NCI-H524 (cell line): Measurements from ENCODE around the gene E2F6.

Source experiments
- DNase-seq, 2 experiments: peaks; one replicate each; lab custom pipeline; 2025; lab: John Stamatoyannopoulos, UW

The E2F6 gene

DNA sequence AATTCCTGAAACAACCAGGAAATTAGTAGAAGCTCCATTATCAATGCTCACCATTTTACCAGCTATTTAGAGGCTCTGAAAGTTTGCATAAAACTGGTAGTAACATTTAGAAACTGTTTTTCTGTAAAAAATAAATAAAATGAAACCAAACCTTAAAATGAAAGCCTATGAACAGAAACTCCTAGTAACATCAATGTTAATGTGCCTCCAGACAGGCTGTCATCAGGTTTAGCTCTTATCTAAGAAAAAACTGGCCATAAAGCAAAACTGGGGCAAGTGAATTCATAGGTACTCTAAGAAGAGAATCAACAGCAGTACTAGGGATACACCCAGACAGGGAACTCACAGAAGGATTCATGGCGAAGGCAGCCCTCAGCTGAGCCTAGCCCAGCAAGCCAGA is 8.0 kb downstream of the E2F6 start:
- no peak for DNase-seq

GRCh38 chr2:11456251-11456650 is 9.7 kb downstream of the E2F6 start:
- DNase-seq, result no peak

DNA sequence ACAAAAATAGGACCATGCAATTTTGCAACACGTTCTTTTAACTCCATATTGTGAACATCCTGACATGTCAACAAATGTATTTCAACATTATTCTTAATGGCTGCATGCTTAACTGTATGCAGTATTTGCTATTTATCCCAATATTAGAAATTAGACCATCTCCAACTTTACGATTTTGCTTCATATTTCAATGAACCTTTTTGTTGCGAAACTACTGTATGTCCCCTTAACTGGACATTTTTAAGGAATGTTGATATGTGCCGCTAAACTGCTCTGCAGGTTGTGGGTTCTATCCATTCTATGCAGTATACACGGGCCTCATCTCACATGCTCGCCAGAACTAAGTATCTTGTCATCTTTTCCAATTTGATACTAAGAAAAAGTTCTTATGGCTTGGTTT is 11.1 kb downstream of the E2F6 start:
- DNase-seq, result no peak

DNA sequence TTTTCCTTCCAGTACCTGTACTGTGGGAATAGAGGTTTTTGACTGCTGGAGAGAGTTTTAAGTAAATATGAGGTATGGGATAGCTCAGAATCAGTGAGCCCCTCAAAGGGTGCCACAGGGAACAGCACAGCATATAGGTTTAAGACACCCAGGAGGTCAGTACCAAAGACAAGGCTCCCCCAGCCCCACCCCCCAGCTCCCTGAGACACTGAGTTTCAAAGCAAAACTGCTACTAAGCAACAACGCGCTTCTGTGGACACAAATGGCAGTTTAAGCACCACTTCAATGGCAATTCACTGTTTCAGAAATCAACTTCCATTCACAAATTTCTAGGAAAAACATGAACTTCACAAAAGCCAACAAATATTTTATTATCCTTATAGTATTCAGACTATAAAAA is 15.2 kb downstream of the E2F6 start:
- DNase-seq, result no peak

- peak; percentile 62 to 79 for DNase-seq
These were observed 19.2 kb downstream of the E2F6 start for GRCh38 chr2:11446733-11447248.

DNA sequence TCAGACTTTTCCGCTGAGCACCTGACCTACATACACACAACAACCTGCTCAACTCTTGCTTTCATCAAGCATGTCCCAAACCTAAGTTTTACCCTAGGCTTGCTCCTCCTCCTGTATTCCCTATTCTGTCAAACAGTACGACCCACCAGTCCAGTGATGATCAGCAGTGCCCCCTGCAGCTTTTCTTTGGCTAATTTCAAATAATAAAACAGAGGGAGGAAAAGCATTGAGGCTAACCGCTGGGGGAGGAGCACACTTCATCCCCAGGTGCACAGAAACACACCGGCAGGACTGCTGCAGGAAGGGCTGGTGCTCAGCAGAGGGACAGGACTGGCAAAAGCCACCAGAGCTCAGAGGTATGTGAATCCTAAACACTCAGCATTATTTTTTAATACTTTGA is 21.2 kb downstream of the E2F6 start:
- DNase-seq, result peak in 1 of 2 experiments; percentile 15

GRCh38 chr2:11438555-11439080 is 27.3 kb downstream of the E2F6 start:
- no peak for DNase-seq

DNA sequence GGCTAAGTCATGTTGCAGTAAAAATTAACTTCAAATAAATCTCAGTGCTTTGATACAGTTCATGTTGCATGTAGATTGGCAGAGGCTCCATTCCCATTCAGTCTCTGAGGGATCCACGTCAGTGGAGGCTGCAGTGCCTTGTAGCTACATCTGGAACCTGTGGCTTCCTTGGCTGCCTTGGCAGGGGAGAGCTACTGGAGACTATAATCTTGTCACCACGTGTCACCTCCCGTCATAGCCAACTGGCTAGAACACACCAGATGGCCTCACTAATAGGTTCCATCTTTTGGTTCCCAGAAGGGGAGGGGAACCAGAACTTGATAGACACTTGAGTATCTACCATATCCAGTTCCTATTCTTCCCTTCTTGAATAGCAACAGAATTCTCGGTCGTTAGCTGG is 28.4 kb downstream of the E2F6 start:
- peak; percentile 87 to 89 for DNase-seq

GRCh38 chr2:11435036-11435435 is 30.9 kb downstream of the E2F6 start:
- no peak for DNase-seq

DNA sequence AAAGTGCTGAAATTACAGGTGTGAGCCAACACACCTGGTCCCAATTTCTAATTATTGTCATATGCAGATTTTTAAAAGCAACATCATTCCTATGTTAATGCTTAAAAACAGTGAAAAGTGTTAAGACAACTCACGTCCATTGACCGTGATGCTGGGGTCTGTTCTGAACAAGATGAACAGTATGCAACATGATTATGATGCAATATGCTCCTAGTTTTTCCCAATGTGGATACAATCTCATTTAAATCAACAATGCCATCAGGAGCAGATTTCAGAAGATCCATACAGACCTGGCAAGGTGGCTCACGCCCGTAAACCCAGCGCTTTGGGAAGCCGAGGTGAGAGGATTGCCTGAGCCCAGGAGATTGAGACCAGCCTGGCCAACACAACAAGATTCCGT is 31.5 kb downstream of the E2F6 start:
- no peak for DNase-seq

- no peak for DNase-seq
These were observed 32.1 kb downstream of the E2F6 start for GRCh38 chr2:11433822-11434221.

DNA sequence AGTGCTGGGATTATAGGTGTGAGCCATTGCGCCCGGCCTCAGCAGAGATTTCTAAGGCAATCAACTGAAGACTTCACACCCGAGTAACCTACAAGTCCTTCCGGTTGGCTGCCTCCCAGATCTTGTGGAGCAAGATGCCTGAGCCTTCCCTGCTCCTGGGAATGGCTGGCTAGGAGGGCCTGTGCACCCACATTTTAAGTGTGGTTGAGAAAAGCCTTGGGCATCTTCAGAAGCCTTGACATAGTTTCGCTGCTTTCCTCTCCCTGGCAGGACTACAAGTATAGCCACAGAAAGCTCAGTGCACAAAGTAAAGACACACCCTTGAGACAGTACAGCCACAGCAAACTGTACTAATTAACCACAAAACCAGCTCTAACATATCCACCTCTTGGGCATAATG is 35.2 kb downstream of the E2F6 start:
- DNase-seq, result no peak

DNA sequence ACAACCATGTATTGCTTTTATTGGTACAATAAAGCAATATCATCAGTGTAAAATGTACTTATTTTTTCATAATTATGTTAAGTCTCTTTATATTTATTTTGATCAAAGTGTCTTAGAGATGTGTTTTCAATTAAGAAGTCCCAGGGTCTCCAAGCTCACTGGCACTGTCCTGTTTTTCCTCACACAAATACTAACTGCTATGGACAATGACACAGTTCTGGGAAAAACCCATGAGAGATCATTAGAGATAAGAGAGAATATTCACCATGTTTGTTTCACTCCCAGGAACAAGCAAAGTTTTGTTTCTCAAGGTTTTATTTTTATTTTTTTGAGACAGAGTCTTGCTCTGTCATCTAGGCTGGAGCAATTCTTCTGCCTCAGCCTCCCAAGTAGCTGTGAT is 38.7 kb downstream of the E2F6 start:
- DNase-seq, result no peak

- DNase-seq, result no peak
These were observed 43.0 kb downstream of the E2F6 start for GRCh38 chr2:11422901-11423435.

GRCh38 chr2:11422491-11422865 is 43.5 kb downstream of the E2F6 start:
- DNase-seq, result no peak

DNA sequence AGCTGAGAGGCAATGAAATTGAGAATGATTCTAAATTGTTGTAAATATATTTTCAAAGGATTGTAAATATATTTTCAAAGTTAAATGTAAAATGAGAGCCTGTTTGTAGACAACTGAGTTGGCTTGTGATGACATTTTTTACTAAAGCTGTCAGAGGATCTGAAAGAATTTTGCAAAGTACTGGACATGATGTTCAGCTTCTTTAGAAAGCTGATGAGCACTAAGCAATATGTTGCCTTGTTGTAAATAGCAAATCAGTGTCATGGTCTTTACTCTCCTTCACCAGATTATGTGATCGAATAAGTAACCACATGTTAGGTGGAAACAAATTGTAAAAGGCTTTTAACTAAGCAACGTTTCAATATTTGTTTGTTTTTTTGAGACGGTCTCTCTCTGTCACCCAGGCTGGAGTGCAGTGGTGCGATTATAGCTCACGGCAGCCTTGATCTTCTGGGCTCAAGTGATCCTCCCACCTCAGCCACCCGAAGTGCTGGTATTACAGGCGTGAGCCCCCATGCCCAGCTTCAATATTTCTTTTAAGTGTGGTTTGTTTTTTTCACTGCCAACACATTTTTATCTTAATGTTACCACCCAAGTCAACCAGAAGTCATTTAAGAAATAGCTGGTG is 44.0 kb downstream of the E2F6 start:
- DNase-seq, result no peak

- no peak for DNase-seq
These were observed 45.3 kb downstream of the E2F6 start for GRCh38 chr2:11420671-11421070.

- DNase-seq, result no peak
These were observed 45.8 kb downstream of the E2F6 start for GRCh38 chr2:11420190-11420589.

- no peak for DNase-seq
These were observed 46.2 kb downstream of the E2F6 start for GRCh38 chr2:11419781-11420180.

DNA sequence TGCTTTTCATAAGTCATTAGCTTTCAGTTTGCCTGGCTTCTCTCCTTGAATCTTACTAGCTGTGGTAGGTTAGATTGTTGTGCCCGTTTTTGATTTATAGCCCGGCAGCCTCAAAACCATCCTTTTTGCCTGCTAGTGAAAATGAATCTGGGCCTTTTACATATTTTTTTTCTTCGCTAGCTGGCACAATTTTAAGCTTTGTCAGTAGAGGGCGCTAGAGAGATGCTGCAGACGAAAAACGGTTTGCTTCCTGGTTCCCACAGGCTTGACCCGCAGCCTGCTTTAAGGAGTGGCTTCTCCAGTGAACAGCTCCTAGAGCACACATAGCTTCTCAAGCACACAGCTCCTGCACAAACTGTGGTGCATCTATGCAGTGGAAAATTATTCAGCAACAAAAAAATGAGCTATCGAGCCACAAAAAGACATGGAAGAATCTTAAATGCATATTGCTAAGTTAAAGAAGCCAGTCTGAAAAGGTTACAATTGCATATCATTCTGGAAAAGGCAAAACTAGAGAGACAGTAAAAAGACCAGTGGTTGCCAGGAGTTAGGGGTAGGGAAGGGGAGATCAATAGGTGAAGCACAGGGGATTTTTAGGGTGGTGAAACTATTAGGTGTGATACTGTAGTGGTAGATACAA is 47.9 kb downstream of the E2F6 start:
- DNase-seq, result peak in 1 of 2 experiments; percentile 25

GRCh38 chr2:11416931-11417330 is 49.0 kb downstream of the E2F6 start:
- no peak for DNase-seq

GRCh38 chr2:11416186-11416585 is 49.8 kb downstream of the E2F6 start:
- DNase-seq, result peak; percentile 48 to 61

DNA sequence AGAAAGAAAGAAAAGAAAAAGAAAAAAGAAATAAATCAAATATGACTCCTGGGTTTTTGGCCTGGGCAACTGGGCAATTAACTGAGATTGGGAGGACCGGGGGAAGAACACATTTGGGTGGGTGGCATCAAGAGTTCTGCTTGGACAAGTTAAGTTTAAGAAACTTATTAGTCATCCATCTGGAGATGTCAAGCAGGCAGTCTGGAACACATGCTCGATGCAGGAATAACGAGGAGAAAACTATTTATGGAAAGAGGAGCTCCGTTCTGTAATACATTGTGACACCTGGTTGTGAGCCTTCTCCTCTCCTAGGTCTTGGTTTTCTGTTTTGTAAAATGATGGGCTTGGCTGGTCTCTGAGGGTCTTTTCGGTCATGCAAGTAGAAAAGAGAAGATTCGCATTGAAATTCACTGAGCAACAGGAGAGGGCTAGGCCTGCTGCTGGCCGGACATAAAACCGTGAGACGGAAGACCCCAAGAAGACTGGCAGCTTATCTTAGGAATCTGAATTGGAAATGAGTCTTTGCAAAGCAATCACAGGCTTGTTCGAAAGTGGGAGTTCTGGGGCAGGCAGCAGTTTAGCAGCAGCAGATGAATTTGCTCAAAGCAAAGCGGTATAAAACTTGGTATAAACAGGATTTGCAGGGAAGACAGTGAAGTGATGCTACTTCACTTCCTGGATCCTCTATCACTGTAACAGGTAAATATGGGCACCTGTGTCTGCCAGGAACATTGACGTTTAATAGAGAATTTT is 51.4 kb downstream of the E2F6 start:
- DNase-seq, result no peak
